ENCODE results near the gene UNKL. TPM values are rescaled to one million over a fixed set of nuclear protein-coding genes. Genes with fewer than 3 reads are reported as not detected.

UNKL gene
- total RNA-seq, 1 donor from 2014 or later, result 6.1 TPM

GRCh38 chr16:1344499-1344898 is 70.0 kb downstream of the UNKL start:
- peak overlapping the region; percentile 57 for H3K4me3 Mint-ChIP-seq

GRCh38 chr16:1343428-1344242 is 70.9 kb downstream of the UNKL start:
- TF ChIP-seq EZH2phosphoT487 (IDR thresholded peaks at IDR 0.05) (no peak), CTCF (IDR thresholded peaks at IDR 0.05) (no peak), EZH2 (IDR thresholded peaks at IDR 0.05) (no peak)
- H3K9ac ChIP-seq, result no peak overlapping the region
- H2AFZ ChIP-seq (replicated peaks), result peak overlapping the region; percentile 26
- no peaks in the 10 kb centered on the region for H3K9me3 ChIP-seq (ENCODE audit: low read depth)
- peaks cover 62% of the 10 kb centered on the region for H3K27me3 ChIP-seq
- Mint-ChIP-seq H3K27me3 (ENCODE audit: insufficient read depth, low read depth) (peaks cover 5% of the 10 kb centered on the region), H3K4me3 (peak overlapping the region; percentile 84), H3K36me3 (no peaks in the 10 kb centered on the region), H3K4me1 (peaks cover 12% of the 10 kb centered on the region), H3K27ac (no peak overlapping the region), H3K9me3 (no peaks in the 10 kb centered on the region)
- H3K4me3 ChIP-seq, result peak overlapping the region; percentile 54
- no peak for DNase-seq (ENCODE audit: low spot score)
- H4K20me1 ChIP-seq (ENCODE audit: low read depth), result peaks cover 8% of the 10 kb centered on the region
- no peaks in the 10 kb centered on the region for H3K36me3 ChIP-seq
- peaks cover 9% of the 10 kb centered on the region for H3K4me1 ChIP-seq
- H3F3A ChIP-seq (ENCODE audit: low read depth), result peaks cover 5% of the 10 kb centered on the region
- no peaks in the 10 kb centered on the region for H3K79me2 ChIP-seq (ENCODE audit: low read depth)
- no peak overlapping the region for H3K27ac ChIP-seq
- H3K4me2 ChIP-seq, result peak overlapping the region; percentile 91

More at GRCh38 chr16:1344499-1344898, 70.0 kb downstream of the UNKL start:
- Mint-ChIP-seq H3K4me1 (peaks cover 12% of the 10 kb centered on the region), H3K27ac (no peak overlapping the region), H3K27me3 (ENCODE audit: insufficient read depth, low read depth) (peaks cover 10% of the 10 kb centered on the region), H3K36me3 (no peaks in the 10 kb centered on the region), H3K9me3 (no peaks in the 10 kb centered on the region)
- Histone ChIP-seq H3K9ac (no peak overlapping the region), H3K4me2 (no peak overlapping the region), H3K9me3 (ENCODE audit: low read depth) (no peaks in the 10 kb centered on the region), H3K36me3 (no peaks in the 10 kb centered on the region), H3K27me3 (peaks cover 53% of the 10 kb centered on the region), H3K4me3 (no peak overlapping the region), H3F3A (ENCODE audit: low read depth) (peaks cover 5% of the 10 kb centered on the region), H3K4me1 (peaks cover 9% of the 10 kb centered on the region), H3K79me2 (ENCODE audit: low read depth) (no peaks in the 10 kb centered on the region), H2AFZ (replicated peaks) (no peak overlapping the region), H4K20me1 (ENCODE audit: low read depth) (peaks cover 8% of the 10 kb centered on the region), H3K27ac (no peak overlapping the region)
- DNase-seq (ENCODE audit: low spot score), result no peak
- TF ChIP-seq EZH2 (IDR thresholded peaks at IDR 0.05) (no peak), CTCF (IDR thresholded peaks at IDR 0.05) (no peak), EZH2phosphoT487 (IDR thresholded peaks at IDR 0.05) (no peak)

- no peaks in the 10 kb centered on the region for H3K36me3 Mint-ChIP-seq
- H3K4me3 Mint-ChIP-seq, result peak overlapping the region; percentile 84
- DNase-seq (ENCODE audit: low spot score), result peak; percentile 99
- H3K36me3 ChIP-seq, result no peaks in the 10 kb centered on the region
- H3K9me3 ChIP-seq (ENCODE audit: low read depth), result no peaks in the 10 kb centered on the region
- H3K4me3 ChIP-seq, result peak overlapping the region; percentile 54
- H3K4me2 ChIP-seq, result peak overlapping the region; percentile 91
- peaks cover 12% of the 10 kb centered on the region for H3K4me1 Mint-ChIP-seq
- peaks cover 9% of the 10 kb centered on the region for H3K4me1 ChIP-seq
- H3K27me3 Mint-ChIP-seq (ENCODE audit: insufficient read depth, low read depth), result peaks cover 5% of the 10 kb centered on the region
- H4K20me1 ChIP-seq (ENCODE audit: low read depth), result peaks cover 11% of the 10 kb centered on the region
- H3F3A ChIP-seq (ENCODE audit: low read depth), result peaks cover 5% of the 10 kb centered on the region
- H3K27ac ChIP-seq, result no peak overlapping the region
- H3K27ac Mint-ChIP-seq, result no peak overlapping the region
- no peak overlapping the region for H3K9ac ChIP-seq
- no peaks in the 10 kb centered on the region for H3K9me3 Mint-ChIP-seq
- TF ChIP-seq CTCF (IDR thresholded peaks at IDR 0.05) (no peak), EZH2 (IDR thresholded peaks at IDR 0.05) (no peak), EZH2phosphoT487 (IDR thresholded peaks at IDR 0.05) (no peak)
- H3K79me2 ChIP-seq (ENCODE audit: low read depth), result no peaks in the 10 kb centered on the region
- peaks cover 70% of the 10 kb centered on the region for H3K27me3 ChIP-seq
- peak overlapping the region; percentile 26 for H2AFZ ChIP-seq (replicated peaks)
Measured at GRCh38 chr16:1342526-1343427, 71.7 kb downstream of the UNKL start.

All from neural progenitor cell (in vitro differentiated cells).